GM23338 (cell line): Measurements from ENCODE around the gene CHMP4B. TPM values are rescaled to one million over a fixed set of nuclear protein-coding genes. Genes with fewer than 3 reads are reported as not detected.
A peak's percentile ranks its signal among the peaks of the same experiment; 100 is the strongest.

Experiments
- ATAC-seq: fragments of 200-7000 bp; cut with Tn5 transposase; 3 replicates; pipeline ENCODE4 v1.9.1; 2020
- DNase-seq: peaks from one replicate; pipeline ENCODE4 v3.0.0-alpha.2; 2015; ENCODE audit warnings: low spot score
- H2AFZ ChIP-seq: fragments of 200-600 bp; sonication (generic); 2 replicates; pipeline ENCODE4 v1.8.0; 2016; ENCODE audit warnings: antibody characterized with exemption, mild to moderate bottlenecking, moderate library complexity
- H3F3A ChIP-seq: fragments of 200-600 bp; sonication (generic); replicated peaks from 2 replicates; pipeline ENCODE4 v1.8.0; 2017; ENCODE audit warnings: antibody characterized with exemption, mixed run types, low read depth
- H3K27ac ChIP-seq: fragments of 200-600 bp; sonication (generic); 2 replicates; pipeline ENCODE4 v1.6.1; 2016; ENCODE audit warnings: low read depth
- H3K27me3 ChIP-seq: fragments of 200-600 bp; sonication (generic); 2 replicates; pipeline ENCODE4 v1.8.0; 2016; ENCODE audit warnings: mild to moderate bottlenecking, mixed run types, moderate library complexity; ENCODE audit not compliant: insufficient read depth
- H3K36me3 ChIP-seq: fragments of 200-600 bp; sonication (generic); 2 replicates; pipeline ENCODE4 v1.8.0; 2016; ENCODE audit warnings: mild to moderate bottlenecking; ENCODE audit not compliant: insufficient read depth
- H3K4me1 ChIP-seq: fragments of 200-600 bp; sonication (generic); 2 replicates; pipeline ENCODE4 v1.8.0; 2016; ENCODE audit warnings: mild to moderate bottlenecking, moderate library complexity; ENCODE audit not compliant: insufficient read depth
- H3K4me2 ChIP-seq: fragments of 200-600 bp; sonication (generic); 2 replicates; pipeline ENCODE4 v1.7.1; 2017; ENCODE audit warnings: mixed run types
- H3K4me3 ChIP-seq: fragments of 200-600 bp; sonication (generic); 2 replicates; pipeline ENCODE4 v1.6.1; 2016; ENCODE audit warnings: mixed run types
- H3K79me2 ChIP-seq: fragments of 200-600 bp; sonication (generic); replicated peaks from 2 replicates; pipeline ENCODE4 v1.8.0; 2017; ENCODE audit warnings: mild to moderate bottlenecking; ENCODE audit not compliant: insufficient read depth
- H3K9me2 ChIP-seq: fragments of 200-600 bp; sonication (generic); 2 replicates; pipeline ENCODE4 v1.8.0; 2017; ENCODE audit not compliant: insufficient read depth
- H4K20me1 ChIP-seq: fragments of 200-600 bp; sonication (generic); replicated peaks from 2 replicates; pipeline ENCODE4 v1.8.0; 2017; ENCODE audit warnings: mild to moderate bottlenecking; ENCODE audit not compliant: insufficient read depth
- H3K27ac Mint-ChIP-seq: 2 replicates; pipeline ENCODE4 v1.8.0; 2020; ENCODE audit warnings: inconsistent platforms, mild to moderate bottlenecking, moderate library complexity, mixed read lengths
- H3K27me3 Mint-ChIP-seq: 3 replicates; pipeline ENCODE4 v1.8.0; 2022; ENCODE audit warnings: low read depth, mild to moderate bottlenecking, moderate library complexity, mixed read lengths, inconsistent platforms; ENCODE audit not compliant: insufficient read depth, poor library complexity
- H3K36me3 Mint-ChIP-seq: 3 replicates; pipeline ENCODE4 v1.8.0; 2021; ENCODE audit warnings: low read depth, mild to moderate bottlenecking, inconsistent platforms, moderate library complexity, mixed read lengths
- H3K4me1 Mint-ChIP-seq: 3 replicates; pipeline ENCODE4 v1.8.0; 2020; ENCODE audit warnings: mild to moderate bottlenecking, inconsistent platforms, mixed read lengths
- H3K4me3 Mint-ChIP-seq: 3 replicates; pipeline ENCODE4 v1.8.0; 2021; ENCODE audit warnings: moderate library complexity, mild to moderate bottlenecking, inconsistent platforms, mixed read lengths
- H3K9me3 Mint-ChIP-seq: 3 replicates; pipeline ENCODE4 v1.8.0; 2020; ENCODE audit warnings: moderate library complexity, mild to moderate bottlenecking, inconsistent platforms, mixed read lengths
- CREB1 ChIP-seq: fragments of 250-450 bp; sonication (Bioruptor Pico); IDR thresholded peaks from 2 replicates; pipeline ENCODE4 v1.5.0; 2020; ENCODE audit warnings: low read depth, mild to moderate bottlenecking, moderate library complexity
- EZH2phosphoT487 ChIP-seq: fragments of 200-600 bp; sonication (generic); IDR thresholded peaks from one replicate; pipeline ENCODE4 v1.8.1; 2018; ENCODE audit warnings: antibody characterized with exemption; ENCODE audit not compliant: unreplicated experiment
- JUNB ChIP-seq: IDR thresholded peaks from one replicate; pipeline ENCODE4 v1.6.1; 2016; ENCODE audit warnings: antibody characterized with exemption; ENCODE audit not compliant: unreplicated experiment
- NANOG ChIP-seq: IDR thresholded peaks from 2 replicates; pipeline ENCODE4 v1.6.1; 2016; ENCODE audit warnings: antibody characterized with exemption, borderline replicate concordance
- POLR2AphosphoS5 ChIP-seq: IDR thresholded peaks from 2 replicates; pipeline ENCODE4 v1.6.1; 2016; ENCODE audit warnings: antibody characterized with exemption, low read depth
- STAT1 ChIP-seq: IDR thresholded peaks from one replicate; pipeline ENCODE4 v1.6.1; 2016; ENCODE audit warnings: antibody characterized with exemption; ENCODE audit not compliant: unreplicated experiment
- ZNF114 ChIP-seq: fragments of 250-450 bp; sonication (Bioruptor Pico); IDR thresholded peaks from 2 replicates; pipeline ENCODE4 v1.5.0; 2020; ENCODE audit warnings: mild to moderate bottlenecking, moderate library complexity
- ZNF331 ChIP-seq: fragments of 250-450 bp; sonication (Bioruptor Pico); IDR thresholded peaks from 2 replicates; pipeline ENCODE4 v1.5.0; 2020; ENCODE audit warnings: low read depth, mild to moderate bottlenecking, moderate library complexity
- polyA plus RNA-seq: library from polyadenylated mRNA; unstranded; fragments of >200 nt; fragmentation: Nextera tagmentation; extraction: Ambion mirVana; gene quantifications from 2 replicates; pipeline ENCODE4 v1.2.1, GENCODE V29; 2016
- total RNA-seq: library from RNA; depleted of rRNA; stranded (reverse); fragments of >200 nt; shearing (Covaris generic); gene quantifications from 2 replicates; pipeline ENCODE4 v1.2.3, GENCODE V29; 2014
- TF ChIP-seq, protein P1 (sequence below): IDR thresholded peaks from one replicate; pipeline ENCODE4 v1.6.1; 2018; ENCODE audit warnings: antibody characterized with exemption; ENCODE audit not compliant: unreplicated experiment
- TF ChIP-seq, protein P2 (sequence below), 2 experiments: fragments of 200-600 bp in 1 of 2; sonication (generic) in 1 of 2; conservative IDR thresholded peaks; 2 replicates each; pipeline versions ENCODE4 v1.5.1 to v1.6.1; 2016 to 2017; ENCODE audit warnings: antibody characterized with exemption in 2 of 2, low read depth in 2 of 2, mild to moderate bottlenecking in 2 of 2, moderate library complexity in 1 of 2

Gene CHMP4B
- total and polyA plus RNA-seq, 2 experiments from 2014 or later, result 14.5 to 49.3 TPM

DNA sequence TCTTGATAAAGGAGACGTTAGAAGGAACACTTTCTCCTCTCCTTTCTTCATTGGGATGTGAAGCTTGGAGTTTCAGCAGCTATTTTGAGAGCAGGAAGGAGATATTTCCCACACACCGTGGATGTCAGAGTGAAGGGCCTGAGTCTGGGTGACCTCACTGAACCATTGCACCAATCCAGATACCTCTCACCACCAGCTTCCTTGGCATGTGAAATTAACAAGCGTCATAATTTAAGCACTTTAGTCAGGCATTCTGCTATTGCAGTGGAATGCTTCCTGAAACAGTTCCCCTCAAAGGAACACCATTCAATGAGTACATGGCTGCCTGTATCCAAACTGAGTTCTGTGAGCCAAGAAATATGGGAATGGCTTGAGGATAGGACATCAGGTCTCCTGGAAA, 83.7 kb downstream of the CHMP4B start:
- H3K4me2 ChIP-seq, result no peak overlapping the region
- H3K27me3 Mint-ChIP-seq, result peaks cover 5% of the 10 kb centered on the region
- ATAC-seq, result no peak

DNA sequence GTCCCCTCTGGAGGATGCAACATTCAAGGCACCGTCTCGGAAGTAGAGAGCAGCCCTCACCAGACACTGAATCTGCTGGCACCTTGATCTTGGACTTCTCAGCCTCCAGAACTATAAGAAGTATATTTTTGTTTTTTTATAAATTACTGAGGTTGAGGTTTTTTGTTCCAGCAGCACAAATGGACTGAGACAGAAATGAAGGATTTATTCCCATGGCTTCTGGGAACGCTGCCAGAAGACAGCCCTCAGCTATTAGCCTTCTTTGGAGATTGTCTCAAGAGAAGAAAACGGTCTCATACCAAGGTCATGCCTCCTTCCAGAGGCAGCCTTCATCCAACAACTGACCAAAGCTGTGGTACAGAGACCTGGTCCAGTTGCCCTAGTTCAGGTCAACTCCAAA, 85.4 kb downstream of the CHMP4B start:
- Mint-ChIP-seq H3K27ac (no peak overlapping the region), H3K4me1 (peaks cover 5% of the 10 kb centered on the region; the same call in 2 of the 3 replicates), H3K36me3 (no peaks in the 10 kb centered on the region), H3K4me3 (no peak overlapping the region), H3K9me3 (no peaks in the 10 kb centered on the region), H3K27me3 (peaks cover 5% of the 10 kb centered on the region)
- Histone ChIP-seq H3K4me1 (no peaks in the 10 kb centered on the region), H3K36me3 (no peaks in the 10 kb centered on the region), H3K4me2 (no peak overlapping the region), H3K9me2 (no peaks in the 10 kb centered on the region), H3F3A (no peaks in the 10 kb centered on the region), H3K27ac (no peak overlapping the region), H4K20me1 (no peaks in the 10 kb centered on the region), H3K4me3 (no peak overlapping the region), H3K27me3 (no peaks in the 10 kb centered on the region), H3K79me2 (no peaks in the 10 kb centered on the region), H2AFZ (no peak overlapping the region)
- ATAC-seq (no peak), DNase-seq (no peak)
- TF ChIP-seq EZH2phosphoT487, result no peak
- TF ChIP-seq NANOG, result no peak
- TF ChIP-seq CREB1, result no peak
- TF ChIP-seq, protein P1, sequence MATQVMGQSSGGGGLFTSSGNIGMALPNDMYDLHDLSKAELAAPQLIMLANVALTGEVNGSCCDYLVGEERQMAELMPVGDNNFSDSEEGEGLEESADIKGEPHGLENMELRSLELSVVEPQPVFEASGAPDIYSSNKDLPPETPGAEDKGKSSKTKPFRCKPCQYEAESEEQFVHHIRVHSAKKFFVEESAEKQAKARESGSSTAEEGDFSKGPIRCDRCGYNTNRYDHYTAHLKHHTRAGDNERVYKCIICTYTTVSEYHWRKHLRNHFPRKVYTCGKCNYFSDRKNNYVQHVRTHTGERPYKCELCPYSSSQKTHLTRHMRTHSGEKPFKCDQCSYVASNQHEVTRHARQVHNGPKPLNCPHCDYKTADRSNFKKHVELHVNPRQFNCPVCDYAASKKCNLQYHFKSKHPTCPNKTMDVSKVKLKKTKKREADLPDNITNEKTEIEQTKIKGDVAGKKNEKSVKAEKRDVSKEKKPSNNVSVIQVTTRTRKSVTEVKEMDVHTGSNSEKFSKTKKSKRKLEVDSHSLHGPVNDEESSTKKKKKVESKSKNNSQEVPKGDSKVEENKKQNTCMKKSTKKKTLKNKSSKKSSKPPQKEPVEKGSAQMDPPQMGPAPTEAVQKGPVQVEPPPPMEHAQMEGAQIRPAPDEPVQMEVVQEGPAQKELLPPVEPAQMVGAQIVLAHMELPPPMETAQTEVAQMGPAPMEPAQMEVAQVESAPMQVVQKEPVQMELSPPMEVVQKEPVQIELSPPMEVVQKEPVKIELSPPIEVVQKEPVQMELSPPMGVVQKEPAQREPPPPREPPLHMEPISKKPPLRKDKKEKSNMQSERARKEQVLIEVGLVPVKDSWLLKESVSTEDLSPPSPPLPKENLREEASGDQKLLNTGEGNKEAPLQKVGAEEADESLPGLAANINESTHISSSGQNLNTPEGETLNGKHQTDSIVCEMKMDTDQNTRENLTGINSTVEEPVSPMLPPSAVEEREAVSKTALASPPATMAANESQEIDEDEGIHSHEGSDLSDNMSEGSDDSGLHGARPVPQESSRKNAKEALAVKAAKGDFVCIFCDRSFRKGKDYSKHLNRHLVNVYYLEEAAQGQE, result no peak

More for the DNA sequence above, 83.7 kb downstream of the CHMP4B start:
- Histone ChIP-seq H3K27me3 (no peaks in the 10 kb centered on the region), H3K4me3 (no peak overlapping the region), H3K79me2 (no peaks in the 10 kb centered on the region), H2AFZ (0 out of 2 replicates have a peak overlapping the region, but pooled peaks have one; percentile 14), H3K9me2 (no peaks in the 10 kb centered on the region), H3K4me1 (no peaks in the 10 kb centered on the region), H3F3A (no peaks in the 10 kb centered on the region), H3K27ac (no peak overlapping the region), H4K20me1 (no peaks in the 10 kb centered on the region), H3K36me3 (no peaks in the 10 kb centered on the region)
- H3K4me3 Mint-ChIP-seq, result no peak overlapping the region
- H3K4me1 Mint-ChIP-seq, result no peaks in the 10 kb centered on the region
- TF ChIP-seq CREB1 (no peak), STAT1 (no peak), EZH2phosphoT487 (no peak), NANOG (no peak), POLR2AphosphoS5 (no peak), ZNF114 (CRISPR knock-in tag) (no peak), ZNF331 (no peak), JUNB (no peak)
- TF ChIP-seq, protein P1, result no peak
- TF ChIP-seq, protein P2, sequence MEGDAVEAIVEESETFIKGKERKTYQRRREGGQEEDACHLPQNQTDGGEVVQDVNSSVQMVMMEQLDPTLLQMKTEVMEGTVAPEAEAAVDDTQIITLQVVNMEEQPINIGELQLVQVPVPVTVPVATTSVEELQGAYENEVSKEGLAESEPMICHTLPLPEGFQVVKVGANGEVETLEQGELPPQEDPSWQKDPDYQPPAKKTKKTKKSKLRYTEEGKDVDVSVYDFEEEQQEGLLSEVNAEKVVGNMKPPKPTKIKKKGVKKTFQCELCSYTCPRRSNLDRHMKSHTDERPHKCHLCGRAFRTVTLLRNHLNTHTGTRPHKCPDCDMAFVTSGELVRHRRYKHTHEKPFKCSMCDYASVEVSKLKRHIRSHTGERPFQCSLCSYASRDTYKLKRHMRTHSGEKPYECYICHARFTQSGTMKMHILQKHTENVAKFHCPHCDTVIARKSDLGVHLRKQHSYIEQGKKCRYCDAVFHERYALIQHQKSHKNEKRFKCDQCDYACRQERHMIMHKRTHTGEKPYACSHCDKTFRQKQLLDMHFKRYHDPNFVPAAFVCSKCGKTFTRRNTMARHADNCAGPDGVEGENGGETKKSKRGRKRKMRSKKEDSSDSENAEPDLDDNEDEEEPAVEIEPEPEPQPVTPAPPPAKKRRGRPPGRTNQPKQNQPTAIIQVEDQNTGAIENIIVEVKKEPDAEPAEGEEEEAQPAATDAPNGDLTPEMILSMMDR (conservative IDR thresholded peaks at IDR 0.05; ENCODE audit: low read depth in 2 of 2), result no peak
- H3K36me3 Mint-ChIP-seq, result no peaks in the 10 kb centered on the region
- no peaks in the 10 kb centered on the region for H3K9me3 Mint-ChIP-seq
- no peak for DNase-seq
- no peak overlapping the region for H3K27ac Mint-ChIP-seq
